Skeletal muscle satellite cell (primary cell): ENCODE measurements around the gene EPHA8.

Source experiments
- H3K27me3 ChIP-seq: 2 replicates; pipeline ENCODE4 v1.7.0; 2013; ENCODE audit warnings: low read length; ENCODE audit not compliant: control insufficient read depth, insufficient read depth
- H3K36me3 ChIP-seq: 2 replicates; pipeline ENCODE4 v1.7.0; 2013; ENCODE audit warnings: mild to moderate bottlenecking, control low read depth, low read length; ENCODE audit not compliant: insufficient read depth
- H3K4me1 ChIP-seq: 2 replicates; pipeline ENCODE4 v1.7.0; 2013; ENCODE audit warnings: low read length; ENCODE audit not compliant: control insufficient read depth, insufficient read depth
- H3K4me2 ChIP-seq: 2 replicates; pipeline ENCODE4 v1.7.0; 2013; ENCODE audit warnings: mild to moderate bottlenecking, low read length
- H3K4me3 ChIP-seq: 2 replicates; pipeline ENCODE4 v1.7.0; 2013; ENCODE audit warnings: low read length
- H3K9ac ChIP-seq: 2 replicates; pipeline ENCODE4 v1.7.0; 2013; ENCODE audit warnings: mild to moderate bottlenecking, low read depth, low read length, moderate library complexity
- H3K9me3 ChIP-seq: replicated peaks from 2 replicates; pipeline ENCODE4 v1.7.0; 2013; ENCODE audit warnings: mild to moderate bottlenecking, control low read depth, low read length

The EPHA8 gene

GRCh38 chr1:22612671-22613571 is 49.6 kb downstream of the EPHA8 start:
- no peak overlapping the region for H3K9ac ChIP-seq
- no peaks in the 10 kb centered on the region for H3K9me3 ChIP-seq
- H3K4me2 ChIP-seq = no peak overlapping the region
- peaks cover 68% of the 10 kb centered on the region for H3K27me3 ChIP-seq
- H3K36me3 ChIP-seq = no peaks in the 10 kb centered on the region
- H3K4me3 ChIP-seq = no peak overlapping the region
- no peaks in the 10 kb centered on the region for H3K4me1 ChIP-seq

- peaks cover 69% of the 10 kb centered on the region for H3K27me3 ChIP-seq
- H3K4me2 ChIP-seq = no peak overlapping the region
- H3K4me3 ChIP-seq = no peak overlapping the region
- no peaks in the 10 kb centered on the region for H3K9me3 ChIP-seq
- H3K36me3 ChIP-seq = no peaks in the 10 kb centered on the region
- H3K4me1 ChIP-seq = no peaks in the 10 kb centered on the region
- no peak overlapping the region for H3K9ac ChIP-seq
These were observed 50.3 kb downstream of the EPHA8 start for GRCh38 chr1:22613572-22613918.

GRCh38 chr1:22613951-22614350 is 50.7 kb downstream of the EPHA8 start:
- no peaks in the 10 kb centered on the region for H3K4me1 ChIP-seq
- H3K36me3 ChIP-seq = no peaks in the 10 kb centered on the region
- no peaks in the 10 kb centered on the region for H3K9me3 ChIP-seq
- H3K9ac ChIP-seq = no peak overlapping the region
- H3K4me3 ChIP-seq = no peak overlapping the region
- peaks cover 69% of the 10 kb centered on the region for H3K27me3 ChIP-seq
- H3K4me2 ChIP-seq = no peak overlapping the region

- no peak overlapping the region for H3K9ac ChIP-seq
- H3K4me1 ChIP-seq = no peaks in the 10 kb centered on the region
- H3K36me3 ChIP-seq = no peaks in the 10 kb centered on the region
- no peak overlapping the region for H3K4me3 ChIP-seq
- no peaks in the 10 kb centered on the region for H3K9me3 ChIP-seq
- no peak overlapping the region for H3K4me2 ChIP-seq
- H3K27me3 ChIP-seq = peaks cover 75% of the 10 kb centered on the region
These were observed 52.6 kb downstream of the EPHA8 start for GRCh38 chr1:22615886-22616285.

GRCh38 chr1:22616571-22616970 is 53.3 kb downstream of the EPHA8 start:
- no peak overlapping the region for H3K9ac ChIP-seq
- H3K9me3 ChIP-seq = no peaks in the 10 kb centered on the region
- no peaks in the 10 kb centered on the region for H3K4me1 ChIP-seq
- H3K4me3 ChIP-seq = no peak overlapping the region
- H3K27me3 ChIP-seq = peaks cover 79% of the 10 kb centered on the region
- no peak overlapping the region for H3K4me2 ChIP-seq
- H3K36me3 ChIP-seq = no peaks in the 10 kb centered on the region

GRCh38 chr1:22618056-22618455 is 54.8 kb downstream of the EPHA8 start:
- Histone ChIP-seq H3K4me3 (no peak overlapping the region), H3K9ac (no peak overlapping the region), H3K4me2 (no peak overlapping the region), H3K36me3 (no peaks in the 10 kb centered on the region), H3K9me3 (no peaks in the 10 kb centered on the region), H3K4me1 (no peaks in the 10 kb centered on the region), H3K27me3 (peaks cover 79% of the 10 kb centered on the region)

- Histone ChIP-seq H3K9ac (no peak overlapping the region), H3K27me3 (peaks cover 68% of the 10 kb centered on the region), H3K4me2 (no peak overlapping the region)
These were observed 56.0 kb downstream of the EPHA8 start for GRCh38 chr1:22619252-22619651.

GRCh38 chr1:22619798-22620197 is 56.5 kb downstream of the EPHA8 start:
- Histone ChIP-seq H3K4me1 (no peaks in the 10 kb centered on the region), H3K4me3 (no peak overlapping the region), H3K9me3 (no peaks in the 10 kb centered on the region), H3K4me2 (no peak overlapping the region), H3K27me3 (peaks cover 68% of the 10 kb centered on the region), H3K9ac (no peak overlapping the region), H3K36me3 (no peaks in the 10 kb centered on the region)

More at GRCh38 chr1:22619252-22619651, 56.0 kb downstream of the EPHA8 start:
- Histone ChIP-seq H3K9me3 (no peaks in the 10 kb centered on the region), H3K4me1 (no peaks in the 10 kb centered on the region), H3K36me3 (no peaks in the 10 kb centered on the region), H3K4me3 (no peak overlapping the region)

GRCh38 chr1:22621761-22622160 is 58.5 kb downstream of the EPHA8 start:
- H3K4me3 ChIP-seq = no peak overlapping the region
- no peaks in the 10 kb centered on the region for H3K9me3 ChIP-seq
- no peaks in the 10 kb centered on the region for H3K36me3 ChIP-seq
- H3K9ac ChIP-seq = no peak overlapping the region
- H3K4me2 ChIP-seq = no peak overlapping the region
- H3K27me3 ChIP-seq = peaks cover 74% of the 10 kb centered on the region
- H3K4me1 ChIP-seq = no peaks in the 10 kb centered on the region

GRCh38 chr1:22625262-22625925 is 62.1 kb downstream of the EPHA8 start:
- no peak overlapping the region for H3K9ac ChIP-seq
- H3K9me3 ChIP-seq = no peaks in the 10 kb centered on the region
- no peak overlapping the region for H3K4me3 ChIP-seq
- no peak overlapping the region for H3K4me2 ChIP-seq
- H3K4me1 ChIP-seq = no peaks in the 10 kb centered on the region
- no peaks in the 10 kb centered on the region for H3K36me3 ChIP-seq
- peaks cover 66% of the 10 kb centered on the region for H3K27me3 ChIP-seq

GRCh38 chr1:22626237-22627157 is 63.2 kb downstream of the EPHA8 start:
- peaks cover 64% of the 10 kb centered on the region for H3K27me3 ChIP-seq

More at GRCh38 chr1:22626237-22627157, 63.2 kb downstream of the EPHA8 start:
- Histone ChIP-seq H3K9me3 (no peaks in the 10 kb centered on the region), H3K4me1 (no peaks in the 10 kb centered on the region), H3K36me3 (no peaks in the 10 kb centered on the region), H3K4me2 (no peak overlapping the region), H3K9ac (no peak overlapping the region), H3K4me3 (no peak overlapping the region)
